GM12864 (cell line): ENCODE results near the gene TTC38.

Source experiments
- DNase-seq: peaks from one replicate; pipeline ENCODE4 v3.0.0-alpha.2; 2011; ENCODE audit warnings: low read depth
- H3K4me3 ChIP-seq: 2 replicates; pipeline ENCODE4 v1.5.1; 2011; ENCODE audit warnings: mild to moderate bottlenecking, low read depth, low read length, control low read depth
- TF ChIP-seq, protein P1 (sequence below): IDR thresholded peaks from 2 replicates; pipeline ENCODE4 v1.5.1; 2011; ENCODE audit warnings: low read depth, mild to moderate bottlenecking, moderate library complexity, low read length, control low read depth, inconsistent platforms; ENCODE audit errors: missing control alignments

The TTC38 gene

GRCh38 chr22:46275455-46276122 is 7.8 kb downstream of the TTC38 start:
- DNase-seq: no peak
- TF ChIP-seq, protein P1, sequence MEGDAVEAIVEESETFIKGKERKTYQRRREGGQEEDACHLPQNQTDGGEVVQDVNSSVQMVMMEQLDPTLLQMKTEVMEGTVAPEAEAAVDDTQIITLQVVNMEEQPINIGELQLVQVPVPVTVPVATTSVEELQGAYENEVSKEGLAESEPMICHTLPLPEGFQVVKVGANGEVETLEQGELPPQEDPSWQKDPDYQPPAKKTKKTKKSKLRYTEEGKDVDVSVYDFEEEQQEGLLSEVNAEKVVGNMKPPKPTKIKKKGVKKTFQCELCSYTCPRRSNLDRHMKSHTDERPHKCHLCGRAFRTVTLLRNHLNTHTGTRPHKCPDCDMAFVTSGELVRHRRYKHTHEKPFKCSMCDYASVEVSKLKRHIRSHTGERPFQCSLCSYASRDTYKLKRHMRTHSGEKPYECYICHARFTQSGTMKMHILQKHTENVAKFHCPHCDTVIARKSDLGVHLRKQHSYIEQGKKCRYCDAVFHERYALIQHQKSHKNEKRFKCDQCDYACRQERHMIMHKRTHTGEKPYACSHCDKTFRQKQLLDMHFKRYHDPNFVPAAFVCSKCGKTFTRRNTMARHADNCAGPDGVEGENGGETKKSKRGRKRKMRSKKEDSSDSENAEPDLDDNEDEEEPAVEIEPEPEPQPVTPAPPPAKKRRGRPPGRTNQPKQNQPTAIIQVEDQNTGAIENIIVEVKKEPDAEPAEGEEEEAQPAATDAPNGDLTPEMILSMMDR: no peak
- H3K4me3 ChIP-seq: no peak overlapping the region

DNA sequence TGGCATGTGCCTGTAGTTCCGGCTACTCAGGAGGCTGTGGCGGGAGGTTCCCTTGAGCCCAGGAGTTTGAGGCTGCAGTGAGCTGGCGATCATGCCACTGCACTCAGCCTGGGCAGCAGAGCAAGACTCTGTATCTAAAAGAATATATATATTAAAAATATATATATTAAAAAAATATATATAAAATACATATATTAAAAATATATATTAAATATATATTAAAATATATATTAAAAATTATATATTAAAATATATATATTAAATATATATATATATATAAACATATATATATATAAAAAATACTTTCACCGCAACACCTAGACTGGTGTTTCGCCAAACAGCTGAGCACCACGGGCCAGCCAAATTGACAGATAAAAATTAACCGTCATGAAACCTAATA is 8.8 kb downstream of the TTC38 start:
- DNase-seq: no peak
- no peak overlapping the region for H3K4me3 ChIP-seq
- TF ChIP-seq, protein P1: no peak

DNA sequence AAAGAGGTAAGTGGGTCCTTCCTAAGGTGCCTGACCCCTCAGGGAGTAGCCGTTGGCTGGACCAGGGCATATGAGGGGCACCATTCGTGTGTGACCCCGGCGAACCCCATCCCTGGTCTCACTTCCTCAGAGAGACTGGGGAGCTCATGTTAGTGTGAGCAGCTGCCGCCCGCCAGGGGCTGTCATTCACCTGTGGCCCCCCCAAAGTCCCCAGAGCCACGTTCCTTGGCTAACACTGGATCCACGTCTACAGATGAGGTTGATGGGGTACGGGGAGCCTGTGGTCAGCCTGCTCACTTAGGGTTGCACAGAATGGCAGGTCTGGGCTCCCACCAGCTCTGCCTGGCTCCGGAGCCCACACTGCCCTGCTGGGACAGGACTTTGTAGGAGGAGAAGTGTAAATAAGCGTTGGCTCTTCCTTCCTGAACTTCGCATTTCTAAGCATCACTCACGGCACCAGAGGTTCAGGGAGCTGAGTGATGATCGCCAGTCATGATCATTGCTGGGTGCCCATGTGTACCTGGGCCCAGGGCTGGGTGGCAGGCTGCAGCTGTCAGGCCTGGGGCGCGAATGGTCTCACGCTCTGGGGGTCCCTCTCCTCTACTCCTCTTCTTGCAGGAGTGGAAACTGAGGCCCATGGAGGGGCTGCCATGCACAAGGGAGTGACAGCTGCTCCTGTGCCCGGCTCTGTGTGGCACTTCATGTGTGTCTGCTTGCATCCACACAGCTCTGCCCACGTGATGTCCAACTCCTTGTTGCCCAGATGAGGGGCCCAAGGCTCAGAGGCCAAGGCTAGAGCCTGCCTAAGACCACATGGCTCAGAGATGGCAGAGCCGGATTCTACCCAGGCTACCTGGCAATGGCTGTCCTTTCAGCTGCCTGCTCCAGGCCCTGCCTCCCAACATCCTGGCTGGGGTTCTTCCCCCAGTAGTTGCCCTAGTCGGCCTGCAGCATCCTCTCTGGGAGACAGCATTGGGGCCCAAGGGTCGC is 11.1 kb downstream of the TTC38 start:
- H3K4me3 ChIP-seq: no peak overlapping the region
- no peak for DNase-seq
- TF ChIP-seq, protein P1: no peak

DNA sequence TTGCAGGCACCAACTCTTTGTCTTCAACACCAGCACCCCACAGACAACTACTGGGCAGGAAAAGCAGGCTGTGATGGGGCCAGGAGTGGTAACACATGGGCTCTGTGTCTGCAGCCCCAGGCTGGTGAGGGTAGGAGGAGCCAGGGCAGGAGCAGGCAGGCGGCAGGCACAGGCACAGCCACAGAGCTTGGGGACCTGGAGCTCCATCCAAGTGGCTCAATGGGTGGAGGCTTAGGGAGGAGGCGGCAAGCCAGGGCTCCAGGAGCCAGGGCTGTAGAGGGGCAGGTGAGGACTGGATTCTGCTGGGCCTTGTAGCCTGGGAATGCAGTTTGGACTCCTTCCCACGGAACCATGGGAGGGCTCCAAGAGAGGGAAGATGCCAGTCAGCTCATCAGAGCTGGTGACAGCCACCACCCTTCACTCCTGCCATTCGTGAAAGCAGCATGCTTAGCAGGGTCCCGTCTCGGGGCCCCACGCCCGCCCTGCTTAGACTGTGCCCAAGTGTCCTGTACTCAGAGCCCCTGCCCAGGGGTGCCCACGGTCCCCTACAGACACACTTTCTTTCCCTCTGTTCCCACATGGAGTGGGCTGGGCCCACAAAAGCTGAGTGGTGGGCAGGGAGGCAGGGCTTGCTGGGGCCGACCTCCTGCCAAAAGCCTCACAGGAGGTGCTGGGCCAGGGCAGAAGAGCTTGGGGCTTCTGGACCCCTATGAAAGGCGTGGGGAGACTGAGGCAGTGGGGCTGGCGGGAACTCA is 12.4 kb downstream of the TTC38 start:
- H3K4me3 ChIP-seq: no peak overlapping the region
- DNase-seq: no peak
- TF ChIP-seq, protein P1: no peak

- no peak overlapping the region for H3K4me3 ChIP-seq
- no peak for DNase-seq
- TF ChIP-seq, protein P1: no peak
These were observed 13.3 kb downstream of the TTC38 start for GRCh38 chr22:46280999-46281623.

- no peak overlapping the region for H3K4me3 ChIP-seq
- TF ChIP-seq, protein P1: no peak
- no peak for DNase-seq
These were observed 14.3 kb downstream of the TTC38 start for GRCh38 chr22:46281866-46282678.
